ENCODE data around the gene FAM149B1. TPM values are rescaled to one million over a fixed set of nuclear protein-coding genes. Genes with fewer than 3 reads are reported as not detected.
A peak's percentile ranks its signal among the peaks of the same experiment; 100 is the strongest.

Gene FAM149B1
- total and polyA plus RNA-seq, 2 of the 13 experiments (the other 11 are each of a cell fraction or from before 2014, with no cell fraction given), result 9.3 to 16.8 TPM

DNA sequence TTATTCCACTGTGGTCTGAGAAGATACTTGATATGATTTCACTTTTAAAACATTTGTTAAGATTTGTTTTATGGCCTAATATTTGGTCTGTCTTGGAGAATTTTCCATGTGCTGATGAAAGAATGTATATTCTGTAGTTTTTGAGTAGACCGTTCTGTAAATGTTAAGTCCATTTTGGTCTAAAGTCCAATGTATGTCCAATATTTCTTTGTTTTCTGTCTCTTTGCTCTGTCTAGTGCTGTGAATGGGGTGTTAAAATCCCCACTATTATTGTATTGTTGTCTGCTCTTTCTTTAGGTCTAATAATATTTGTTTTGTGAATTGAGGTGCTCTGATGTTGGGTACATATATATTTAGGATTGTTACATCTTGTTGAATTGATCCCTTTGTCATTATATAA lies 47.8 kb downstream of the FAM149B1 start:
- TF ChIP-seq AGO1 (IDR thresholded peaks at IDR 0.05; ENCODE audit: low read depth, low read length, poor library complexity, severe bottlenecking), result no peak
- peak; percentile 52; the same call in 1 of the 2 replicates for TF ChIP-seq ZNF644 (CRISPR knock-in tag; IDR thresholded peaks at IDR 0.05; ENCODE audit: low read depth)
- TF ChIP-seq JUND (CRISPR knock-in tag; IDR thresholded peaks at IDR 0.05), result no peak
- TF ChIP-seq ZNF546 (CRISPR knock-in tag; conservative IDR thresholded peaks at IDR 0.05), result no peak
- no peak for TF ChIP-seq RXRA (CRISPR knock-in tag; IDR thresholded peaks at IDR 0.05)
- TF ChIP-seq HNF4A (CRISPR knock-in tag; IDR thresholded peaks at IDR 0.05), result peak; percentile 47; the same call in 1 of the 2 replicates
- TF ChIP-seq SOX13 (IDR thresholded peaks at IDR 0.05), result no peak
- peak in 1 of 2 experiments; percentile 68; a peak in 2 of 4 replicates for TF ChIP-seq SOX13 (CRISPR knock-in tag; conservative IDR thresholded peaks at IDR 0.05 in 1 of 2, IDR thresholded peaks at IDR 0.05 in 1 of 2)
- TF ChIP-seq, protein P1, sequence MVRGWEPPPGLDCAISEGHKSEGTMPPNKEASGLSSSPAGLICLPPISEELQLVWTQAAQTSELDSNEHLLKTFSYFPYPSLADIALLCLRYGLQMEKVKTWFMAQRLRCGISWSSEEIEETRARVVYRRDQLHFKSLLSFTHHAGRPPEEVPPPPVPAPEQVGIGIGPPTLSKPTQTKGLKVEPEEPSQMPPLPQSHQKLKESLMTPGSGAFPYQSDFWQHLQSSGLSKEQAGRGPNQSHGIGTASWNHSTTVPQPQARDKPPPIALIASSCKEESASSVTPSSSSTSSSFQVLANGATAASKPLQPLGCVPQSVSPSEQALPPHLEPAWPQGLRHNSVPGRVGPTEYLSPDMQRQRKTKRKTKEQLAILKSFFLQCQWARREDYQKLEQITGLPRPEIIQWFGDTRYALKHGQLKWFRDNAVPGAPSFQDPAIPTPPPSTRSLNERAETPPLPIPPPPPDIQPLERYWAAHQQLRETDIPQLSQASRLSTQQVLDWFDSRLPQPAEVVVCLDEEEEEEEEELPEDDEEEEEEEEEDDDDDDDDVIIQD (CRISPR knock-in tag; IDR thresholded peaks at IDR 0.05; ENCODE audit: low read depth), result peak; percentile 27; the same call in 1 of the 2 replicates
- peak; percentile 54 for TF ChIP-seq SOX5 (CRISPR knock-in tag; IDR thresholded peaks at IDR 0.05; ENCODE audit: borderline replicate concordance)
- TF ChIP-seq CREB3 (CRISPR knock-in tag; IDR thresholded peaks at IDR 0.05), result no peak
- TF ChIP-seq TCF12 (IDR thresholded peaks at IDR 0.05), result no peak
- no peak for TF ChIP-seq TCF12 (CRISPR knock-in tag; IDR thresholded peaks at IDR 0.05)
- Histone ChIP-seq H3K4me3 (replicated peaks in 1 of 3; ENCODE audit: insufficient read depth in 1 of 3, low read depth in 2 of 3, low read length in 3 of 3) (no peak overlapping the region), H3K27me3 (ENCODE audit: control insufficient read depth in 1 of 2, insufficient read depth in 2 of 2, low read length in 2 of 2) (no peaks in the 10 kb centered on the region), H3K79me2 (ENCODE audit: insufficient read depth, low read length) (no peaks in the 10 kb centered on the region), H3K9ac (ENCODE audit: insufficient read depth, low read depth, low read length) (no peak overlapping the region), H3K9me3 (ENCODE audit: low read length) (no peaks in the 10 kb centered on the region), H3K4me2 (ENCODE audit: low read depth, low read length) (no peak overlapping the region), H4K20me1 (ENCODE audit: insufficient read depth, low read length) (no peaks in the 10 kb centered on the region), H3K36me3 (replicated peaks in 1 of 2; ENCODE audit: control insufficient read depth in 1 of 2, insufficient read depth in 2 of 2, low read length in 2 of 2) (no peaks in the 10 kb centered on the region), H3K27ac (ENCODE audit: extremely low read length, insufficient read depth, low read length) (no peak overlapping the region), H2AFZ (ENCODE audit: low read length) (no peak overlapping the region), H3K4me1 (ENCODE audit: insufficient read depth, low read length) (peaks cover 52% of the 10 kb centered on the region)
- in situ Hi-C loops (cut with HindIII; ENCODE audit: extremely low pct_ligation_motif_present, low pct_unique_long_range_greater_than_20kb) (no loop called here), intact Hi-C loops (cut with micrococcal nuclease; ENCODE audit: unreplicated experiment) (no loop called here)
- 61% methylated on average over 1 of the region's 1 CpG for WGBS (ENCODE audit: low lambda C conversion rate)
- BruUV-seq (replicated peaks), result no TSS peak
- FAIRE-seq (no peak), DNase-seq (ENCODE audit: low spot score) (peak; percentile 16), ATAC-seq (no peak)
- ChIA-PET CTCF (ENCODE audit: low intra/inter-chr PET ratio, low total read pairs) (no interaction called here), POLR2A (no interaction called here)

Data from HepG2 (cell line).